IPS-20b (cell line): ENCODE measurements around the gene MVB12B.

ENCODE experiments used
- H3K27ac ChIP-seq: one replicate; pipeline ENCODE4 v1.5.1; 2013; ENCODE audit warnings: low read length
- H3K27me3 ChIP-seq: 2 replicates; pipeline ENCODE4 v1.6.1; 2013; ENCODE audit warnings: mild to moderate bottlenecking, low read length, inconsistent platforms; ENCODE audit not compliant: insufficient read depth
- H3K36me3 ChIP-seq: 2 replicates; pipeline ENCODE4 v1.6.1; 2013; ENCODE audit warnings: low read depth, mild to moderate bottlenecking, inconsistent platforms, low read length, moderate library complexity; ENCODE audit not compliant: insufficient read depth
- H3K4me1 ChIP-seq: 2 replicates; pipeline ENCODE4 v1.6.1; 2013; ENCODE audit warnings: mild to moderate bottlenecking, control low read depth, inconsistent platforms, low read length, moderate library complexity; ENCODE audit not compliant: insufficient read depth
- H3K4me3 ChIP-seq: 2 replicates; pipeline ENCODE4 v1.5.1; 2013; ENCODE audit warnings: mild to moderate bottlenecking, low read length, inconsistent platforms
- H3K9ac ChIP-seq: 2 replicates; pipeline ENCODE4 v1.6.1; 2013; ENCODE audit warnings: low read depth, mild to moderate bottlenecking, inconsistent platforms, low read length, moderate library complexity
- H3K9me3 ChIP-seq: 2 replicates; pipeline ENCODE4 v1.6.1; 2013; ENCODE audit warnings: mild to moderate bottlenecking, low read depth, low read length, inconsistent platforms; ENCODE audit not compliant: insufficient read depth

The MVB12B gene

DNA sequence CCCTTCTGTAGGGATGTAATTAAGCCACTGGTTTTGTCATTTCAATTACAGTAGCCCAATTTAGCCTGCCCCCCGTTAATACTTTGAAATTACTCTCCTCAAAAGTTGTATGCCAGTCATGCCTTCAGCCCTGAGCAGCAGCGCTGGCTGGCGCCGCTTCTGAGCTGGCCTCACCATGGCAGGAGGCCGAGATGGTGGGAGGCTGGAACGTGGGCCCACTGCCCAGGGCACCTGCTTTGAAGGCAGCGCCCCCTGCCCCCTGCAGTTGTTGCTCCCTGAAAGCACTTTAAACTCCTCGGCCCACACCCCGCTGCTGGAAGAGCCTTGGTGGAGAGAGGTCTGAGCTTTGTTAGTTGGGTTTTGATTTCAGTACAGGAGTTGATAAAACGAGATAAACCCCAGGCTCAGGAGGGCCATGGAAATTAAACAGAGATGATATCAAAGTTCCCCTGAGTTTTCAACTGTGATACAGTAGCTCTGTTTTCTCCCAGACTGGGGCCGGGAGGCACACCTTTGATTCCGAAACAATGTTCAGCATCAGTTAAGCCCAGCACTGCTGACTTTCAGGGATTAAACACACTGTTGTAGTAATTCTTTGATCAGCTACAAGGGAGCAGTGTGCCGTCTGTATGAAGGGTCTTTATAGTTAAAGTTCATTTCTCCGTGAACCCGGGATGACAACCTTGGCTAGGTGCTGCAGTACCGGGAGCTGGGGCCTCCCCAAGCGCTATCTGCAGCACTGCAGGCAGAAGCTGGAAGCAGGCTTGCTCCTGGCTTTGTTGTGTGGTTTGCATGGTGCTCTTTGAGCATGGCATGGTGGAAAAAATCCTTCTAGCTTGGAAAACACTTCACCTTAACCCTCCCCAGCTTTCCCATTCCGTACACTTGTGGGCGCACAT, 9.5 kb downstream of the MVB12B start:
- Histone ChIP-seq H3K9me3 (no peaks in the 10 kb centered on the region), H3K27ac (no peak overlapping the region), H3K4me1 (peaks cover 15% of the 10 kb centered on the region; the same call in 1 of the 2 replicates), H3K9ac (no peak overlapping the region), H3K36me3 (no peaks in the 10 kb centered on the region), H3K4me3 (no peak overlapping the region), H3K27me3 (no peaks in the 10 kb centered on the region)

DNA sequence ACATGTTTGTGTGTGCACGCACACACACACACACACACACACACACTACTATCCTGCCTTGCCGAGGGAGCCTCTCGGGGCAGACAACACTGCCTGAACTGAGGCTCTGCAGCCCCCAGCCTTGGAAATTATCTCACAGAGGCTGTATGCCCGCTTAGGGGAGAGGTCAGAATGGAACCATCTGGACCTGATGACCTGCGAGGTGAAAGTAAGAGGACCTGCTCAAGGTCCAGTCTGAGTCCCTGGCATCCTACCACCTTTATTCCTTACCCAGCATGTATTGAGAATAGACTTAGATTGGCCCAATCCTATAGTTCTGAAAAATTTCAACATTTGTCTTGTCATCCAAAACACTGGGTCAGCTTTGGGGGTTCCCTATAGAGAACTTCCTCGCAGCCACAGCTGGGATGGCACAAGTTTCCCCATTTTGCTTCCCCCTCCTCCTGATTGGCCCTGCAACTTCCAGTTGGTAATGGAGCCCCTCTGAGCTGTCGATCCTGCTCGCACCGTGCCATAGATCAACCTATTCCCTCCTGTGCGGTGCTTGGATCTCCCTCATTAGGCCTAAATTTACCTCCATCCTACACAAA, 10.2 kb downstream of the MVB12B start:
- Histone ChIP-seq H3K27me3 (no peaks in the 10 kb centered on the region), H3K36me3 (no peaks in the 10 kb centered on the region), H3K27ac (no peak overlapping the region), H3K4me3 (no peak overlapping the region), H3K4me1 (peaks cover 21% of the 10 kb centered on the region; the same call in 1 of the 2 replicates), H3K9me3 (no peaks in the 10 kb centered on the region), H3K9ac (no peak overlapping the region)

- no peak overlapping the region for H3K9ac ChIP-seq
- no peaks in the 10 kb centered on the region for H3K36me3 ChIP-seq
Observed at GRCh38 chr9:126337729-126338372, 11.2 kb downstream of the MVB12B start.

GRCh38 chr9:126338945-126339344, 12.3 kb downstream of the MVB12B start:
- Histone ChIP-seq H3K27me3 (no peaks in the 10 kb centered on the region), H3K27ac (no peak overlapping the region), H3K9ac (peak overlapping the region; percentile 33; the same call in 1 of the 2 replicates), H3K36me3 (no peaks in the 10 kb centered on the region), H3K4me3 (no peak overlapping the region), H3K4me1 (peaks cover 17% of the 10 kb centered on the region; the same call in 1 of the 2 replicates), H3K9me3 (no peaks in the 10 kb centered on the region)

More at GRCh38 chr9:126337729-126338372, 11.2 kb downstream of the MVB12B start:
- Histone ChIP-seq H3K9me3 (no peaks in the 10 kb centered on the region), H3K27me3 (no peaks in the 10 kb centered on the region), H3K4me3 (no peak overlapping the region), H3K4me1 (peaks cover 17% of the 10 kb centered on the region; the same call in 1 of the 2 replicates), H3K27ac (no peak overlapping the region)

- Histone ChIP-seq H3K9me3 (no peaks in the 10 kb centered on the region), H3K27me3 (no peaks in the 10 kb centered on the region; the same call in 1 of the 2 replicates), H3K4me3 (no peak overlapping the region), H3K36me3 (no peaks in the 10 kb centered on the region), H3K9ac (no peak overlapping the region), H3K4me1 (peaks cover 17% of the 10 kb centered on the region; the same call in 1 of the 2 replicates), H3K27ac (no peak overlapping the region)
Observed at GRCh38 chr9:126341426-126341825, 14.8 kb downstream of the MVB12B start.

DNA sequence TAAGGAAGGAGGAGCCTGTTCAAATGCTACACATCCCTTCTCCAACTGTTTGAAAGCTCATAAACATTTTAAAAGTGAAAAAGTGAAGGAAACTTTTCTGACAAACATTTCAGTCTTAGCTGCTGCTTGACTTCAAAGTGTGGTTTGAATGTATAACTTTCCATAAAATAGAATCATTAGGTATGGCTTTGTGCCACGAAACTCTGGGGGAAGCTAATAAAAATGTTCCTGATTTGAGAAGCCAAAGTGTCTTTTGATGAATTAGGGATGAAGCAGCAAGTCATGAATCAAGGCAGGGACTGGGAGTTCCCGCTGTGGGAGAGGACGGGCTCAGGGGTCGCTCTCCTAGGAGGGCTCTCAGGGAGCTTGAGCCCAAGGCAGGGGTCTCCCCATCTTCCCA, 15.3 kb downstream of the MVB12B start:
- H3K9me3 ChIP-seq, result no peaks in the 10 kb centered on the region
- H3K27me3 ChIP-seq, result no peaks in the 10 kb centered on the region; the same call in 1 of the 2 replicates
- H3K27ac ChIP-seq, result no peak overlapping the region
- H3K9ac ChIP-seq, result no peak overlapping the region
- H3K4me3 ChIP-seq, result no peak overlapping the region
- no peaks in the 10 kb centered on the region for H3K36me3 ChIP-seq
- H3K4me1 ChIP-seq, result peaks cover 20% of the 10 kb centered on the region; the same call in 1 of the 2 replicates

GRCh38 chr9:126342621-126343031, 16.0 kb downstream of the MVB12B start:
- H3K4me3 ChIP-seq, result no peak overlapping the region
- H3K27ac ChIP-seq, result no peak overlapping the region
- H3K36me3 ChIP-seq, result no peaks in the 10 kb centered on the region
- H3K9ac ChIP-seq, result no peak overlapping the region
- H3K27me3 ChIP-seq, result no peaks in the 10 kb centered on the region; the same call in 1 of the 2 replicates
- H3K9me3 ChIP-seq, result no peaks in the 10 kb centered on the region
- H3K4me1 ChIP-seq, result peaks cover 26% of the 10 kb centered on the region; the same call in 1 of the 2 replicates

GRCh38 chr9:126343271-126343700, 16.7 kb downstream of the MVB12B start:
- Histone ChIP-seq H3K4me1 (peaks cover 32% of the 10 kb centered on the region; the same call in 1 of the 2 replicates), H3K27ac (no peak overlapping the region), H3K9ac (no peak overlapping the region), H3K4me3 (no peak overlapping the region), H3K27me3 (no peaks in the 10 kb centered on the region; the same call in 1 of the 2 replicates), H3K9me3 (no peaks in the 10 kb centered on the region), H3K36me3 (no peaks in the 10 kb centered on the region)

- Histone ChIP-seq H3K36me3 (peaks cover 4% of the 10 kb centered on the region; the same call in 1 of the 2 replicates), H3K4me1 (peaks cover 31% of the 10 kb centered on the region; the same call in 1 of the 2 replicates), H3K27ac (no peak overlapping the region), H3K4me3 (no peak overlapping the region), H3K27me3 (no peaks in the 10 kb centered on the region; the same call in 1 of the 2 replicates), H3K9me3 (peaks cover 8% of the 10 kb centered on the region), H3K9ac (no peak overlapping the region)
Observed at GRCh38 chr9:126346031-126346430, 19.4 kb downstream of the MVB12B start.

- Histone ChIP-seq H3K4me3 (no peak overlapping the region), H3K27ac (no peak overlapping the region), H3K9ac (no peak overlapping the region), H3K27me3 (no peaks in the 10 kb centered on the region; the same call in 1 of the 2 replicates), H3K4me1 (peaks cover 25% of the 10 kb centered on the region; the same call in 1 of the 2 replicates), H3K36me3 (peaks cover 4% of the 10 kb centered on the region; the same call in 1 of the 2 replicates), H3K9me3 (peaks cover 12% of the 10 kb centered on the region)
Observed at GRCh38 chr9:126347093-126347492, 20.5 kb downstream of the MVB12B start.
